HepG2 (cell line): ENCODE results near the gene PTPRO. TPM values are rescaled to one million over a fixed set of nuclear protein-coding genes. Genes with fewer than 3 reads are reported as not detected.
A peak's percentile ranks its signal among the peaks of the same experiment; 100 is the strongest.

Experiments used
- DR1 ChIP-seq: sonication (generic); formaldehyde crosslinking; IDR thresholded peaks from 2 replicates; pipeline ENCODE4 v1.8.0; 2021; ENCODE audit warnings: mild to moderate bottlenecking, missing genetic modification reagents, inconsistent platforms
- GATAD2A ChIP-seq: IDR thresholded peaks from 2 replicates; pipeline ENCODE4 v1.6.1; 2016
- ISL2 ChIP-seq: sonication (generic); formaldehyde crosslinking; IDR thresholded peaks from 2 replicates; pipeline ENCODE4 v1.5.0; 2020; ENCODE audit warnings: missing genetic modification reagents
- MAFF ChIP-seq: IDR thresholded peaks from 2 replicates; pipeline ENCODE4 v1.6.1; 2011; ENCODE audit warnings: low read depth, low read length, improper control_type of control experiment
- NCOA2 ChIP-seq: sonication (generic); formaldehyde crosslinking; IDR thresholded peaks from 2 replicates; pipeline ENCODE4 v1.8.0; 2022; ENCODE audit warnings: inconsistent platforms
- NFIC ChIP-seq: IDR thresholded peaks from 2 replicates; pipeline ENCODE4 v1.6.1; 2012; ENCODE audit warnings: mild to moderate bottlenecking, low read length, inconsistent platforms
- PAWR ChIP-seq: sonication (generic); formaldehyde crosslinking; IDR thresholded peaks from 2 replicates; pipeline ENCODE4 v1.4.0; 2020; ENCODE audit warnings: missing genetic modification reagents, mild to moderate bottlenecking, borderline replicate concordance
- SOX6 ChIP-seq, 2 experiments: fragments of 450-650 bp in 1 of 2; sonication (generic) in 1 of 2; formaldehyde crosslinking in 1 of 2; IDR thresholded peaks; 2 replicates each; pipeline versions ENCODE4 v1.4.0 to v1.6.1; 2017 to 2020; ENCODE audit warnings: antibody characterized with exemption in 1 of 2, mild to moderate bottlenecking in 1 of 2, missing genetic modification reagents in 1 of 2
- ZFYVE20 ChIP-seq: sonication (generic); formaldehyde crosslinking; IDR thresholded peaks from 2 replicates; pipeline ENCODE4 v1.8.0; 2023; ENCODE audit warnings: low read depth, mild to moderate bottlenecking, moderate library complexity, missing genetic modification reagents, borderline replicate concordance
- ZMYM4 ChIP-seq: sonication (generic); formaldehyde crosslinking; IDR thresholded peaks from 2 replicates; pipeline ENCODE4 v1.8.1; 2023; ENCODE audit warnings: mild to moderate bottlenecking, missing genetic modification reagents
- ZNF207 ChIP-seq: fragments of 450-650 bp; IDR thresholded peaks from 2 replicates; pipeline ENCODE4 v1.6.1; 2016; ENCODE audit warnings: antibody characterized with exemption, borderline replicate concordance
- ZNF441 ChIP-seq: sonication (generic); formaldehyde crosslinking; IDR thresholded peaks from 2 replicates; pipeline ENCODE4 v1.7.0; 2021; ENCODE audit warnings: missing genetic modification reagents, borderline replicate concordance
- polyA plus RNA-seq, 8 experiments: library from polyadenylated mRNA; depleted of rRNA in 3 of 8; stranded (reverse) in 7 of 8; unstranded in 1 of 8; fragments of >200 nt; fragmentation: Illumina TruSeq in 4 of 8; extraction: Trizol in 4 of 8; gene quantifications; 2 replicates each; pipeline versions ENCODE4 v1.2.1 to v1.2.3, GENCODE V29; 2011 to 2016; ENCODE audit warnings: low read depth in 4 of 8, missing spikeins in 1 of 8, mixed read lengths in 1 of 8; ENCODE audit not compliant: insufficient read depth in 1 of 8
- total RNA-seq, 5 experiments: library from RNA; depleted of rRNA; stranded (reverse); fragments of >200 nt; fragmentation: Illumina TruSeq; extraction: Trizol; gene quantifications; 2 replicates each; pipeline ENCODE4 v1.2.3, GENCODE V29; 2016; ENCODE audit warnings: low read depth in 1 of 5
- TF ChIP-seq, protein P1 (sequence below), 2 experiments: sonication (generic) in 1 of 2; formaldehyde crosslinking in 1 of 2; IDR thresholded peaks; 2 replicates each; pipeline versions ENCODE4 v1.4.0 to v1.6.1; 2016 to 2020; ENCODE audit warnings: borderline replicate concordance in 1 of 2, low read depth in 1 of 2, mild to moderate bottlenecking in 1 of 2, missing genetic modification reagents in 1 of 2
- TF ChIP-seq, protein P2 (sequence below): sonication (generic); formaldehyde crosslinking; IDR thresholded peaks from 2 replicates; pipeline ENCODE4 v1.4.0; 2020; ENCODE audit warnings: missing genetic modification reagents
- TF ChIP-seq, protein P3 (sequence below): IDR thresholded peaks from 2 replicates; pipeline ENCODE4 v1.6.1; 2012; ENCODE audit warnings: low read length, improper control_type of control experiment

PTPRO gene
- total and polyA plus RNA-seq, 2 of the 13 experiments (the other 11 are each of a cell fraction or from before 2014, with no cell fraction given) = 0.04 TPM; not detected in 1

DNA sequence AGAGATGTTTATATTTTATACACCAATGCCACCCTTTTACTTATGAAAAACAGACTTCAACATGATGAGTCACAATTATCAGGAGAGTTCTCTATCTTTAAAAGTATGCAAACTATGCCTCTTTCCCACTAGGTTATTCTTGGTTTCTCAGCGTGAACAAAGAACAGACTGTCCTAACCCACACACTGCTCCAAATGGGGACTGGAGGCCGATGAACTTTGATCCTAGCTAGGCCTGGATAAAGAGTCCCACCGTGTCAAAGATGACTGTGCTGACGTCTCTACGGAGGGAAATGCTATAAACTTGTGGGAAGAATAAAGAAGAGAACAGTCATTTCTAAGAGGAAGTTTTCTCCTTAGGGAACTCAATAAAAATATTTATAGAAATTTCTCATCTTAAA, 306.8 kb downstream of the PTPRO start (continued):
- TF ChIP-seq, protein P1, sequence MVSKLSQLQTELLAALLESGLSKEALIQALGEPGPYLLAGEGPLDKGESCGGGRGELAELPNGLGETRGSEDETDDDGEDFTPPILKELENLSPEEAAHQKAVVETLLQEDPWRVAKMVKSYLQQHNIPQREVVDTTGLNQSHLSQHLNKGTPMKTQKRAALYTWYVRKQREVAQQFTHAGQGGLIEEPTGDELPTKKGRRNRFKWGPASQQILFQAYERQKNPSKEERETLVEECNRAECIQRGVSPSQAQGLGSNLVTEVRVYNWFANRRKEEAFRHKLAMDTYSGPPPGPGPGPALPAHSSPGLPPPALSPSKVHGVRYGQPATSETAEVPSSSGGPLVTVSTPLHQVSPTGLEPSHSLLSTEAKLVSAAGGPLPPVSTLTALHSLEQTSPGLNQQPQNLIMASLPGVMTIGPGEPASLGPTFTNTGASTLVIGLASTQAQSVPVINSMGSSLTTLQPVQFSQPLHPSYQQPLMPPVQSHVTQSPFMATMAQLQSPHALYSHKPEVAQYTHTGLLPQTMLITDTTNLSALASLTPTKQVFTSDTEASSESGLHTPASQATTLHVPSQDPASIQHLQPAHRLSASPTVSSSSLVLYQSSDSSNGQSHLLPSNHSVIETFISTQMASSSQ (IDR thresholded peaks at IDR 0.05; ENCODE audit: low read depth) = 0 out of 2 replicates have a peak, but pooled peaks have one; percentile 15
- TF ChIP-seq, protein P1 (CRISPR knock-in tag; IDR thresholded peaks at IDR 0.05; ENCODE audit: borderline replicate concordance) = no peak
- peak; percentile 80 for TF ChIP-seq NCOA2 (CRISPR knock-in tag)
- TF ChIP-seq DR1 (CRISPR knock-in tag) = no peak
- TF ChIP-seq SOX6 (IDR thresholded peaks at IDR 0.05) = no peak
- peak; percentile 82 for TF ChIP-seq SOX6 (CRISPR knock-in tag; IDR thresholded peaks at IDR 0.05)
- peak; percentile 92 for TF ChIP-seq GATAD2A (CRISPR knock-in tag)
- TF ChIP-seq, protein P2, sequence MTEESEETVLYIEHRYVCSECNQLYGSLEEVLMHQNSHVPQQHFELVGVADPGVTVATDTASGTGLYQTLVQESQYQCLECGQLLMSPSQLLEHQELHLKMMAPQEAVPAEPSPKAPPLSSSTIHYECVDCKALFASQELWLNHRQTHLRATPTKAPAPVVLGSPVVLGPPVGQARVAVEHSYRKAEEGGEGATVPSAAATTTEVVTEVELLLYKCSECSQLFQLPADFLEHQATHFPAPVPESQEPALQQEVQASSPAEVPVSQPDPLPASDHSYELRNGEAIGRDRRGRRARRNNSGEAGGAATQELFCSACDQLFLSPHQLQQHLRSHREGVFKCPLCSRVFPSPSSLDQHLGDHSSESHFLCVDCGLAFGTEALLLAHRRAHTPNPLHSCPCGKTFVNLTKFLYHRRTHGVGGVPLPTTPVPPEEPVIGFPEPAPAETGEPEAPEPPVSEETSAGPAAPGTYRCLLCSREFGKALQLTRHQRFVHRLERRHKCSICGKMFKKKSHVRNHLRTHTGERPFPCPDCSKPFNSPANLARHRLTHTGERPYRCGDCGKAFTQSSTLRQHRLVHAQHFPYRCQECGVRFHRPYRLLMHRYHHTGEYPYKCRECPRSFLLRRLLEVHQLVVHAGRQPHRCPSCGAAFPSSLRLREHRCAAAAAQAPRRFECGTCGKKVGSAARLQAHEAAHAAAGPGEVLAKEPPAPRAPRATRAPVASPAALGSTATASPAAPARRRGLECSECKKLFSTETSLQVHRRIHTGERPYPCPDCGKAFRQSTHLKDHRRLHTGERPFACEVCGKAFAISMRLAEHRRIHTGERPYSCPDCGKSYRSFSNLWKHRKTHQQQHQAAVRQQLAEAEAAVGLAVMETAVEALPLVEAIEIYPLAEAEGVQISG = peak; percentile 45; the same call in 1 of the 2 replicates
- peak; percentile 39 for TF ChIP-seq MAFF
- peak; percentile 92 for TF ChIP-seq ZMYM4 (CRISPR knock-in tag)
- TF ChIP-seq PAWR (CRISPR knock-in tag) = no peak
- peak; percentile 51; the same call in 1 of the 2 replicates for TF ChIP-seq ISL2 (CRISPR knock-in tag)
- TF ChIP-seq ZFYVE20 (CRISPR knock-in tag) = no peak
- TF ChIP-seq, protein P3, sequence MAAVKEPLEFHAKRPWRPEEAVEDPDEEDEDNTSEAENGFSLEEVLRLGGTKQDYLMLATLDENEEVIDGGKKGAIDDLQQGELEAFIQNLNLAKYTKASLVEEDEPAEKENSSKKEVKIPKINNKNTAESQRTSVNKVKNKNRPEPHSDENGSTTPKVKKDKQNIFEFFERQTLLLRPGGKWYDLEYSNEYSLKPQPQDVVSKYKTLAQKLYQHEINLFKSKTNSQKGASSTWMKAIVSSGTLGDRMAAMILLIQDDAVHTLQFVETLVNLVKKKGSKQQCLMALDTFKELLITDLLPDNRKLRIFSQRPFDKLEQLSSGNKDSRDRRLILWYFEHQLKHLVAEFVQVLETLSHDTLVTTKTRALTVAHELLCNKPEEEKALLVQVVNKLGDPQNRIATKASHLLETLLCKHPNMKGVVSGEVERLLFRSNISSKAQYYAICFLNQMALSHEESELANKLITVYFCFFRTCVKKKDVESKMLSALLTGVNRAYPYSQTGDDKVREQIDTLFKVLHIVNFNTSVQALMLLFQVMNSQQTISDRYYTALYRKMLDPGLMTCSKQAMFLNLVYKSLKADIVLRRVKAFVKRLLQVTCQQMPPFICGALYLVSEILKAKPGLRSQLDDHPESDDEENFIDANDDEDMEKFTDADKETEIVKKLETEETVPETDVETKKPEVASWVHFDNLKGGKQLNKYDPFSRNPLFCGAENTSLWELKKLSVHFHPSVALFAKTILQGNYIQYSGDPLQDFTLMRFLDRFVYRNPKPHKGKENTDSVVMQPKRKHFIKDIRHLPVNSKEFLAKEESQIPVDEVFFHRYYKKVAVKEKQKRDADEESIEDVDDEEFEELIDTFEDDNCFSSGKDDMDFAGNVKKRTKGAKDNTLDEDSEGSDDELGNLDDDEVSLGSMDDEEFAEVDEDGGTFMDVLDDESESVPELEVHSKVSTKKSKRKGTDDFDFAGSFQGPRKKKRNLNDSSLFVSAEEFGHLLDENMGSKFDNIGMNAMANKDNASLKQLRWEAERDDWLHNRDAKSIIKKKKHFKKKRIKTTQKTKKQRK = no peak
- 0 out of 2 replicates have a peak, but pooled peaks have one; percentile 50 for TF ChIP-seq NFIC
- TF ChIP-seq ZNF441 (CRISPR knock-in tag) = 0 out of 2 replicates have a peak, but pooled peaks have one; percentile 38
- no peak for TF ChIP-seq ZNF207
